ENCODE data around the gene FAM98B. TPM values are rescaled to one million over a fixed set of nuclear protein-coding genes. Genes with fewer than 3 reads are reported as not detected.
A peak's percentile ranks its signal among the peaks of the same experiment; 100 is the strongest.

FAM98B gene
- total RNA-seq, 2 experiments from 2014 or later: 34.8 to 41.4 TPM

GRCh38 chr15:38535491-38536200 is 81.7 kb downstream of the FAM98B start:
- Mint-ChIP-seq H3K36me3 (peaks cover 78% of the 10 kb centered on the region), H3K9me3 (ENCODE audit: low read depth) (no peaks in the 10 kb centered on the region), H3K27me3 (no peaks in the 10 kb centered on the region), H3K27ac (peak overlapping the region; percentile 79), H3K4me3 (no peak overlapping the region), H3K4me1 (peaks cover 97% of the 10 kb centered on the region)
- CTCF ChIA-PET: interaction anchor here (0.8 to 2.1 kb wide), 4 partner anchors 30 to 117 kb away, joined by 3 to 5 read pairs (median 4); no protein-coding TSS in a partner anchor
- DNase-seq (no peak), ATAC-seq (no peak)

- Mint-ChIP-seq H3K27me3 (no peaks in the 10 kb centered on the region), H3K4me1 (peaks cover 96% of the 10 kb centered on the region), H3K27ac (peak overlapping the region; percentile 44), H3K9me3 (ENCODE audit: low read depth) (no peaks in the 10 kb centered on the region), H3K36me3 (peaks cover 77% of the 10 kb centered on the region), H3K4me3 (no peak overlapping the region)
- ATAC-seq (no peak), DNase-seq (no peak)
- CTCF ChIA-PET: interaction anchor here (0.8 to 1.3 kb wide), 2 partner anchors 31 to 96 kb away, joined by 4 read pairs; no protein-coding TSS in a partner anchor
These were observed 82.3 kb downstream of the FAM98B start for GRCh38 chr15:38536201-38536676.

Other genes with a start within 250 kb of the FAM98B start
- gene SPRED1, start 201.3 kb upstream of the FAM98B start, total RNA-seq: under 1 TPM; 0.06 to 0.07 TPM
- gene RASGRP1, start 110.7 kb downstream of the FAM98B start, total RNA-seq: 100 to 1,000 TPM; 143 to 202 TPM

Measured in activated CD8-positive, alpha-beta memory T cell treated with anti-CD3 and anti-CD28 coated beads, Interleukin-2, amount 10 ng/mL, durations not matched to agents 7 days and 5 days (primary cell).